Mesendoderm (in vitro differentiated cells): ENCODE results near the gene SEMA7A.

ENCODE experiments used
- DNase-seq: peaks from one replicate; pipeline ENCODE4 v3.0.0; 2013
- H2AK5ac ChIP-seq: 2 replicates; pipeline ENCODE4 v1.6.1; 2013; ENCODE audit warnings: low read length, inconsistent platforms
- H2BK120ac ChIP-seq: 2 replicates; pipeline ENCODE4 v1.6.1; 2013; ENCODE audit warnings: low read depth, mild to moderate bottlenecking, low read length, moderate library complexity, mixed read lengths
- H2BK15ac ChIP-seq: replicated peaks from 2 replicates; pipeline ENCODE4 v1.6.1; 2013; ENCODE audit warnings: low read depth, mild to moderate bottlenecking, moderate library complexity
- H2BK5ac ChIP-seq: 2 replicates; pipeline ENCODE4 v1.6.1; 2013; ENCODE audit warnings: low read length, inconsistent platforms
- H3K18ac ChIP-seq: 2 replicates; pipeline ENCODE4 v1.6.1; 2013; ENCODE audit warnings: mild to moderate bottlenecking, low read length, mixed read lengths
- H3K23ac ChIP-seq: one replicate; pipeline ENCODE4 v1.6.1; 2013; ENCODE audit warnings: low read length
- H3K27ac ChIP-seq: 2 replicates; pipeline ENCODE4 v1.5.1; 2013; ENCODE audit warnings: low read depth, mild to moderate bottlenecking, inconsistent platforms, low read length, moderate library complexity
- H3K27me3 ChIP-seq: 2 replicates; pipeline ENCODE4 v1.6.1; 2013; ENCODE audit warnings: low read length, control low read depth, mild to moderate bottlenecking, inconsistent platforms; ENCODE audit not compliant: insufficient read depth, poor library complexity
- H3K36me3 ChIP-seq: 2 replicates; pipeline ENCODE4 v1.6.1; 2013; ENCODE audit warnings: low read length, inconsistent platforms; ENCODE audit not compliant: control insufficient read depth, insufficient read depth
- H3K4ac ChIP-seq: one replicate; pipeline ENCODE4 v1.6.1; 2013; ENCODE audit warnings: low read depth, mild to moderate bottlenecking, low read length, moderate library complexity
- H3K4me1 ChIP-seq: 2 replicates; pipeline ENCODE4 v1.6.1; 2013; ENCODE audit warnings: low read depth, low read length, inconsistent platforms; ENCODE audit not compliant: control insufficient read depth
- H3K4me2 ChIP-seq: 2 replicates; pipeline ENCODE4 v1.6.1; 2013; ENCODE audit warnings: low read length
- H3K4me3 ChIP-seq: 2 replicates; pipeline ENCODE4 v1.5.1; 2013; ENCODE audit warnings: mild to moderate bottlenecking, low read length
- H3K56ac ChIP-seq: one replicate; pipeline ENCODE4 v1.6.1; 2013; ENCODE audit warnings: low read length
- H3K79me1 ChIP-seq: 2 replicates; pipeline ENCODE4 v1.6.1; 2013; ENCODE audit warnings: low read length, inconsistent platforms
- H3K79me2 ChIP-seq: 2 replicates; pipeline ENCODE4 v1.6.1; 2013; ENCODE audit warnings: mild to moderate bottlenecking, low read length; ENCODE audit not compliant: control insufficient read depth, insufficient read depth
- H3K9ac ChIP-seq: 2 replicates; pipeline ENCODE4 v1.6.1; 2013; ENCODE audit warnings: low read length, inconsistent platforms
- H4K5ac ChIP-seq: one replicate; pipeline ENCODE4 v1.6.1; 2013; ENCODE audit warnings: low read length
- H4K8ac ChIP-seq: one replicate; pipeline ENCODE4 v1.6.1; 2013; ENCODE audit warnings: low read depth, mild to moderate bottlenecking, control low read depth, low read length, moderate library complexity
- WGBS: extraction: QIAGEN DNeasy Blood & Tissue Kit; methylation state at CpG from one replicate; pipeline ENCODE4 v1.1.7; 2013; ENCODE audit warnings: low lambda C conversion rate, missing lambda C conversion rate; ENCODE audit not compliant: insufficient coverage; ENCODE audit errors: extremely low coverage; 5-methylcytosine and 5-hydroxymethylcytosine counted together

The SEMA7A gene

GRCh38 chr15:74449643-74450205 lies 16.0 kb upstream of the SEMA7A start:
- no peak overlapping the region for H3K23ac ChIP-seq
- H3K79me1 ChIP-seq: no peaks in the 10 kb centered on the region
- H4K5ac ChIP-seq: no peak overlapping the region
- H2BK120ac ChIP-seq: no peak overlapping the region
- no peak overlapping the region for H3K4ac ChIP-seq
- H3K4me2 ChIP-seq: no peak overlapping the region
- no peak overlapping the region for H4K8ac ChIP-seq
- H3K4me1 ChIP-seq: no peaks in the 10 kb centered on the region
- no CpG with 5 or more reads among the region's 12 CpGs for WGBS
- no peaks in the 10 kb centered on the region for H3K27me3 ChIP-seq
- no peaks in the 10 kb centered on the region for H3K79me2 ChIP-seq
- H3K18ac ChIP-seq: no peak overlapping the region
- H3K27ac ChIP-seq: no peak overlapping the region
- H2BK15ac ChIP-seq: no peak overlapping the region
- H3K36me3 ChIP-seq: no peaks in the 10 kb centered on the region
- H2AK5ac ChIP-seq: no peak overlapping the region
- no peak overlapping the region for H2BK5ac ChIP-seq
- no peak overlapping the region for H3K4me3 ChIP-seq
- H3K9ac ChIP-seq: no peak overlapping the region
- no peak overlapping the region for H3K56ac ChIP-seq
- DNase-seq: no peak

- DNase-seq: no peak
- Histone ChIP-seq H4K5ac (no peak overlapping the region), H3K23ac (no peak overlapping the region), H2BK5ac (no peak overlapping the region), H2BK120ac (no peak overlapping the region), H3K56ac (no peak overlapping the region), H3K36me3 (no peaks in the 10 kb centered on the region), H3K4me3 (no peak overlapping the region), H3K9ac (no peak overlapping the region), H3K27me3 (no peaks in the 10 kb centered on the region), H4K8ac (no peak overlapping the region), H3K4me1 (no peaks in the 10 kb centered on the region), H2AK5ac (no peak overlapping the region), H2BK15ac (no peak overlapping the region), H3K27ac (no peak overlapping the region), H3K4ac (no peak overlapping the region), H3K79me2 (no peaks in the 10 kb centered on the region), H3K4me2 (no peak overlapping the region), H3K79me1 (no peaks in the 10 kb centered on the region), H3K18ac (no peak overlapping the region)
- WGBS: no CpG with 5 or more reads among the region's 7 CpGs
Measured at GRCh38 chr15:74449095-74449494, 15.3 kb upstream of the SEMA7A start.

- Histone ChIP-seq H3K23ac (no peak overlapping the region), H3K4me3 (no peak overlapping the region), H3K79me1 (no peaks in the 10 kb centered on the region), H2AK5ac (no peak overlapping the region), H3K4me2 (no peak overlapping the region), H3K4me1 (no peaks in the 10 kb centered on the region), H3K4ac (no peak overlapping the region), H2BK120ac (no peak overlapping the region), H4K8ac (no peak overlapping the region), H3K18ac (no peak overlapping the region), H2BK15ac (no peak overlapping the region), H3K27ac (no peak overlapping the region), H3K79me2 (no peaks in the 10 kb centered on the region), H3K36me3 (no peaks in the 10 kb centered on the region), H3K56ac (no peak overlapping the region), H4K5ac (no peak overlapping the region), H3K27me3 (no peaks in the 10 kb centered on the region), H3K9ac (no peak overlapping the region), H2BK5ac (no peak overlapping the region)
- no CpG with 5 or more reads among the region's 9 CpGs for WGBS
- DNase-seq: no peak
Measured at GRCh38 chr15:74445816-74446763, 12.3 kb upstream of the SEMA7A start.

- Histone ChIP-seq H3K23ac (no peak overlapping the region), H3K56ac (no peak overlapping the region), H3K27me3 (no peaks in the 10 kb centered on the region), H4K8ac (no peak overlapping the region), H3K4me3 (no peak overlapping the region), H3K4me2 (no peak overlapping the region), H2BK5ac (no peak overlapping the region), H4K5ac (no peak overlapping the region), H3K36me3 (no peaks in the 10 kb centered on the region), H2BK120ac (no peak overlapping the region), H3K79me2 (no peaks in the 10 kb centered on the region), H3K27ac (no peak overlapping the region), H3K79me1 (no peaks in the 10 kb centered on the region), H2BK15ac (no peak overlapping the region), H2AK5ac (no peak overlapping the region), H3K9ac (no peak overlapping the region), H3K4ac (no peak overlapping the region), H3K4me1 (no peaks in the 10 kb centered on the region), H3K18ac (no peak overlapping the region)
- DNase-seq: no peak
- no CpG with 5 or more reads among the region's 8 CpGs for WGBS
Measured at GRCh38 chr15:74444106-74445062, 10.6 kb upstream of the SEMA7A start.

GRCh38 chr15:74443100-74443909 lies 9.5 kb upstream of the SEMA7A start:
- no peak overlapping the region for H3K56ac ChIP-seq
- H3K9ac ChIP-seq: no peak overlapping the region
- no peak overlapping the region for H2BK120ac ChIP-seq
- WGBS: no CpG with 5 or more reads among the region's 14 CpGs
- no peak overlapping the region for H3K27ac ChIP-seq
- no peaks in the 10 kb centered on the region for H3K79me2 ChIP-seq
- H3K4me1 ChIP-seq: no peaks in the 10 kb centered on the region
- H3K18ac ChIP-seq: no peak overlapping the region
- H4K8ac ChIP-seq: no peak overlapping the region
- no peak overlapping the region for H3K4me3 ChIP-seq
- no peak overlapping the region for H3K4ac ChIP-seq
- H3K79me1 ChIP-seq: no peaks in the 10 kb centered on the region
- H3K27me3 ChIP-seq: no peaks in the 10 kb centered on the region
- no peak overlapping the region for H4K5ac ChIP-seq
- no peaks in the 10 kb centered on the region for H3K36me3 ChIP-seq
- no peak for DNase-seq
- H2BK5ac ChIP-seq: no peak overlapping the region
- no peak overlapping the region for H2AK5ac ChIP-seq
- H3K23ac ChIP-seq: no peak overlapping the region
- H2BK15ac ChIP-seq: no peak overlapping the region
- no peak overlapping the region for H3K4me2 ChIP-seq
